A549 (cell line): Measurements from ENCODE around the gene SIRT3. TPM values are rescaled to one million over a fixed set of nuclear protein-coding genes. Genes with fewer than 3 reads are reported as not detected.

ENCODE experiments used
- ATAC-seq, 2 experiments: fragments of 200-7000 bp in 1 of 2; fragments of >200 bp in 1 of 2; cut with Nextera tagmentation in 1 of 2; cut with Tn5 transposase in 1 of 2; 3 replicates each; pipeline versions ENCODE4 v1.8.0 to v1.9.1; 2018 to 2020; ENCODE audit warnings: mild to moderate bottlenecking in 1 of 2, moderate library complexity in 1 of 2
- CTCF ChIA-PET: fragments of 300-600 bp; sonication (Branson Sonifier 250); formaldehyde crosslinking; extraction: SDS; loops from one replicate; lab custom pipeline; 2021; ENCODE audit warnings: antibody characterized with exemption, inconsistent platforms; lab: Yijun Ruan, JAX
- POLR2A ChIA-PET: fragments of 350-600 bp; formaldehyde crosslinking; extraction: SDS; loops from one replicate; lab custom pipeline; 2021; ENCODE audit warnings: antibody characterized with exemption, inconsistent platforms; lab: Yijun Ruan, JAX
- DNase-seq, 2 experiments: peaks; one replicate each; pipeline versions ENCODE4 v3.0.0 to v3.0.0-alpha.2; 2011 to 2016; ENCODE audit warnings: low read depth in 1 of 2, low spot score in 1 of 2
- FAIRE-seq: peaks from 2 replicates; lab custom pipeline; 2011; peaks lifted over from hg19 to GRCh38; lab: Jason Lieb, UNC
- H3K27ac ChIP-seq, 2 experiments: fragments of >200 bp; sonication (Bioruptor Twin); formaldehyde crosslinking; 3 replicates each; pipeline ENCODE4 v1.5.1; 2016 to 2017
- H3K4me1 ChIP-seq: fragments of >200 bp; sonication (Bioruptor Twin); formaldehyde crosslinking; 3 replicates; pipeline ENCODE4 v1.6.1; 2016
- H3K4me2 ChIP-seq: fragments of >200 bp; sonication (Bioruptor Twin); formaldehyde crosslinking; 3 replicates; pipeline ENCODE4 v1.6.1; 2016
- H3K4me3 ChIP-seq: fragments of >200 bp; sonication (Bioruptor Twin); formaldehyde crosslinking; 3 replicates; pipeline ENCODE4 v1.5.1; 2016
- H3K9me3 ChIP-seq: fragments of >200 bp; sonication (Bioruptor Twin); formaldehyde crosslinking; 3 replicates; pipeline ENCODE4 v1.6.1; 2016
- CHD4 ChIP-seq: fragments of 200-600 bp; sonication (generic); IDR thresholded peaks from 2 replicates; pipeline ENCODE4 v1.6.1; 2016; ENCODE audit warnings: antibody characterized with exemption, mild to moderate bottlenecking, borderline replicate concordance
- ESRRA ChIP-seq: fragments of 150-350 bp; IDR thresholded peaks from 2 replicates; pipeline ENCODE4 v1.6.1; 2014; ENCODE audit warnings: mild to moderate bottlenecking, low read length, borderline replicate concordance
- MYC ChIP-seq: IDR thresholded peaks from 2 replicates; pipeline ENCODE4 v1.6.1; 2012; ENCODE audit warnings: mild to moderate bottlenecking, inconsistent platforms, low read length, improper control_type of control experiment, borderline replicate concordance
- NPAS2 ChIP-seq: fragments of 250-450 bp; sonication (Bioruptor Pico); IDR thresholded peaks from 2 replicates; pipeline ENCODE4 v1.8.0; 2022; ENCODE audit warnings: mild to moderate bottlenecking, moderate library complexity, borderline replicate concordance
- PHF8 ChIP-seq: fragments of 200-600 bp; sonication (generic); IDR thresholded peaks from 2 replicates; pipeline ENCODE4 v1.6.1; 2016; ENCODE audit warnings: low read depth, mild to moderate bottlenecking, antibody characterized with exemption, moderate library complexity, borderline replicate concordance
- RARB ChIP-seq: fragments of 250-450 bp; sonication (Bioruptor Pico); IDR thresholded peaks from 2 replicates; pipeline ENCODE4 v1.8.0; 2021; ENCODE audit warnings: mild to moderate bottlenecking, moderate library complexity
- RCOR1 ChIP-seq: fragments of 150-350 bp; IDR thresholded peaks from 2 replicates; pipeline ENCODE4 v1.6.1; 2014; ENCODE audit warnings: antibody characterized with exemption, low read length, low read depth
- RNF2 ChIP-seq: fragments of 200-600 bp; sonication (generic); IDR thresholded peaks from 2 replicates; pipeline ENCODE4 v1.6.1; 2016; ENCODE audit warnings: low read depth, mild to moderate bottlenecking, antibody characterized with exemption, moderate library complexity, borderline replicate concordance
- SREBF2 ChIP-seq: fragments of 450-650 bp; IDR thresholded peaks from 2 replicates; pipeline ENCODE4 v1.6.1; 2014; ENCODE audit warnings: mild to moderate bottlenecking, moderate library complexity
- WGBS: methylation state at CpG from one replicate; pipeline ENCODE4 v1.1.6; 2017; ENCODE audit errors: missing lambda C conversion rate; 5-methylcytosine and 5-hydroxymethylcytosine counted together
- polyA plus RNA-seq, 4 experiments: library from polyadenylated mRNA; depleted of rRNA in 3 of 4; stranded (reverse); fragments of >200 nt; fragmentation: RNase III in 1 of 4; extraction: RNeasy Plus Mini Kit Qiagen cat#74134 plus additional on column Dnase treatment in 1 of 4; gene quantifications; 2 replicates in 3 of 4; 3 replicates in 1 of 4; pipeline ENCODE4 v1.2.3, GENCODE V29; 2011 to 2017
- TF ChIP-seq, protein P1 (sequence below): fragments of 250-450 bp; sonication (Bioruptor Pico); IDR thresholded peaks from 2 replicates; pipeline ENCODE4 v1.5.0; 2020; ENCODE audit warnings: low read depth, mild to moderate bottlenecking, moderate library complexity
- TF ChIP-seq, protein P2 (sequence below): IDR thresholded peaks from 2 replicates; pipeline ENCODE4 v1.6.1; 2012
- TF ChIP-seq, protein P3 (sequence below): fragments of >200 bp; sonication (Bioruptor Twin); formaldehyde crosslinking; IDR thresholded peaks from 3 replicates; pipeline ENCODE4 v1.5.1; 2016
- TF ChIP-seq, protein P4 (sequence below): fragments of >200 bp; sonication (Bioruptor Twin); formaldehyde crosslinking; IDR thresholded peaks from 3 replicates; pipeline ENCODE4 v1.6.1; 2016

SIRT3 gene
- polyA plus RNA-seq, 2 of the 4 experiments (the other 2 are of a cell fraction): 20.3 to 22.3 TPM

DNA sequence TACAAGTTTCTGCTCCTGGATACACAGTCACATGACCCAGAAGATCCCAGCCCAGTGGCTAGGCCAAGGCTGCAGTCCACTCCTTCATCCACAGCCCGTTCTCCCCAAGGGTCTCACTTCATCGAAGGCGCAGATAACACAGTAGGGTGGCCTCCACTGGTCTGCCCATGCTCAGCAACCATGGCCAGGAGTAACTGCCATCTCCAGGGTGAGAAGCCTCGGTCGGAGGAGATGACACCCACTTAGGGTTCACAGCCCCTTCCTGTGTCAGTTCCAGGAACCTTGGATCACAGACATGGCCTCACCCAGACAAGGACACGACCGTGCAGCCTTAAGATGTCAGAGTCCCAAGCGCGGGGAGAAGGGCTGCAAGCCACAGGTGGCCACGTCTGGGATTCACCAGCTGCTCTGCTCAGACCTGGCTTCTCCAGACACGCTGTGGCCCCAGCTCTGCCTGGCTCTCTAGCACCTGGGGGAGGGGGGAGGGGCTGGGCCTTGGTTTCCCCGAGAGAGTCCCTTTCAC lies 31.5 kb downstream of the SIRT3 start:
- no peak overlapping the region for H3K4me3 ChIP-seq
- 92% methylated on average over 10 of the region's 12 CpGs for WGBS
- peaks cover 14% of the 10 kb centered on the region for H3K4me1 ChIP-seq
- no peak for TF ChIP-seq CHD4
- TF ChIP-seq RNF2: no peak
- no peak for TF ChIP-seq MYC
- TF ChIP-seq PHF8: no peak
- TF ChIP-seq, protein P1, sequence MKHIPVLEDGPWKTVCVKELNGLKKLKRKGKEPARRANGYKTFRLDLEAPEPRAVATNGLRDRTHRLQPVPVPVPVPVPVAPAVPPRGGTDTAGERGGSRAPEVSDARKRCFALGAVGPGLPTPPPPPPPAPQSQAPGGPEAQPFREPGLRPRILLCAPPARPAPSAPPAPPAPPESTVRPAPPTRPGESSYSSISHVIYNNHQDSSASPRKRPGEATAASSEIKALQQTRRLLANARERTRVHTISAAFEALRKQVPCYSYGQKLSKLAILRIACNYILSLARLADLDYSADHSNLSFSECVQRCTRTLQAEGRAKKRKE (CRISPR knock-in tag): no peak
- no peak for TF ChIP-seq ESRRA
- TF ChIP-seq NPAS2: no peak
- TF ChIP-seq RCOR1: no peak
- TF ChIP-seq, protein P2, sequence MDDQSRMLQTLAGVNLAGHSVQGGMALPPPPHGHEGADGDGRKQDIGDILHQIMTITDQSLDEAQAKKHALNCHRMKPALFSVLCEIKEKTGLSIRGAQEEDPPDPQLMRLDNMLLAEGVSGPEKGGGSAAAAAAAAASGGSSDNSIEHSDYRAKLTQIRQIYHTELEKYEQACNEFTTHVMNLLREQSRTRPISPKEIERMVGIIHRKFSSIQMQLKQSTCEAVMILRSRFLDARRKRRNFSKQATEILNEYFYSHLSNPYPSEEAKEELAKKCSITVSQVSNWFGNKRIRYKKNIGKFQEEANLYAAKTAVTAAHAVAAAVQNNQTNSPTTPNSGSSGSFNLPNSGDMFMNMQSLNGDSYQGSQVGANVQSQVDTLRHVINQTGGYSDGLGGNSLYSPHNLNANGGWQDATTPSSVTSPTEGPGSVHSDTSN: no peak
- TF ChIP-seq, all 56 proteins: peak for 0
- ATAC-seq (no peak), DNase-seq (no peak), FAIRE-seq (no peak)
- ChIA-PET CTCF (interaction anchor here (0.7 to 0.9 kb wide), 2 partner anchors 244 to 289 kb away, joined by 4 read pairs; no protein-coding TSS in a partner anchor), POLR2A (no interaction called here)
- Histone ChIP-seq H3K27ac (no peak overlapping the region), H3K9me3 (no peaks in the 10 kb centered on the region), H3K4me2 (no peak overlapping the region)

DNA sequence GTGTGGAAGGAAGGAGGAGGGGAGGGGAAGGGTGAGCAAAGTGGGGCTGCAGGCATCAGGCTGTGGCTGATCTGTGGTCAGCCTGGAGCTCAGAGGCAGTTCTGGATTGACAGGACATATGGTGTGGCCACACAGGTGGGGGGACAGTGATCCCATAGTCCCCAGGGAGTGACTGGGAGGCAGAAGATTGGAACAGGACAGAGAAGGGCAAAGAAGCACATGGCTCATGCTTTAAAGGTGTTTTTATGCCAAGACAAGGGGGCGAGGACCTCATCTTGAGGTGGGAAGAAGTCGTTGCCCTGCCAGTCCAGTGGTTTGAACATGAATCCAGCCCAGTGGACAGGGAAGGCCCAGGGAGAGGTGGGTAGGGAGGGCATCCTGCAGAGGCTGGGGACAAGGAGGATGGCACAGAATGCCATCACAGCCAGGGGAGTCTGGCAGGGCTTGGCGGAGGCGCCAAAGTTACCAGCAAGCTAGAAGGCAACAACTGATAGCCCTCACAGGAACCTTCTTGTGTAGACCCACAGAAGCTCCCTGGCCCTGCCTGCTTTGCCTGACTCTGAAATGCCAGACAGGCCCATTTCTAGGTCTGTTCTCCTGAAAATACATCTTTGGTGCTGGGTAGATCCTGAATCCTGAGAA lies 32.1 kb downstream of the SIRT3 start:
- CTCF ChIA-PET: interaction anchor here (1.4 kb wide), 1 partner anchor 25 kb away, joined by 3 read pairs; no protein-coding TSS in a partner anchor
- FAIRE-seq: no peak

More for the DNA sequence above, 32.1 kb downstream of the SIRT3 start:
- no peak overlapping the region for H3K4me2 ChIP-seq
- no peak for ATAC-seq
- H3K4me3 ChIP-seq: no peak overlapping the region
- DNase-seq: no peak
- H3K27ac ChIP-seq: no peak overlapping the region
- 99% methylated on average over 4 of the region's 4 CpGs for WGBS
- H3K4me1 ChIP-seq: peaks cover 10% of the 10 kb centered on the region; the same call in 1 of the 3 replicates
- POLR2A ChIA-PET: no interaction called here
- H3K9me3 ChIP-seq: no peaks in the 10 kb centered on the region
- TF ChIP-seq, protein P3, sequence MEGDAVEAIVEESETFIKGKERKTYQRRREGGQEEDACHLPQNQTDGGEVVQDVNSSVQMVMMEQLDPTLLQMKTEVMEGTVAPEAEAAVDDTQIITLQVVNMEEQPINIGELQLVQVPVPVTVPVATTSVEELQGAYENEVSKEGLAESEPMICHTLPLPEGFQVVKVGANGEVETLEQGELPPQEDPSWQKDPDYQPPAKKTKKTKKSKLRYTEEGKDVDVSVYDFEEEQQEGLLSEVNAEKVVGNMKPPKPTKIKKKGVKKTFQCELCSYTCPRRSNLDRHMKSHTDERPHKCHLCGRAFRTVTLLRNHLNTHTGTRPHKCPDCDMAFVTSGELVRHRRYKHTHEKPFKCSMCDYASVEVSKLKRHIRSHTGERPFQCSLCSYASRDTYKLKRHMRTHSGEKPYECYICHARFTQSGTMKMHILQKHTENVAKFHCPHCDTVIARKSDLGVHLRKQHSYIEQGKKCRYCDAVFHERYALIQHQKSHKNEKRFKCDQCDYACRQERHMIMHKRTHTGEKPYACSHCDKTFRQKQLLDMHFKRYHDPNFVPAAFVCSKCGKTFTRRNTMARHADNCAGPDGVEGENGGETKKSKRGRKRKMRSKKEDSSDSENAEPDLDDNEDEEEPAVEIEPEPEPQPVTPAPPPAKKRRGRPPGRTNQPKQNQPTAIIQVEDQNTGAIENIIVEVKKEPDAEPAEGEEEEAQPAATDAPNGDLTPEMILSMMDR: no peak
- TF ChIP-seq, protein P4, sequence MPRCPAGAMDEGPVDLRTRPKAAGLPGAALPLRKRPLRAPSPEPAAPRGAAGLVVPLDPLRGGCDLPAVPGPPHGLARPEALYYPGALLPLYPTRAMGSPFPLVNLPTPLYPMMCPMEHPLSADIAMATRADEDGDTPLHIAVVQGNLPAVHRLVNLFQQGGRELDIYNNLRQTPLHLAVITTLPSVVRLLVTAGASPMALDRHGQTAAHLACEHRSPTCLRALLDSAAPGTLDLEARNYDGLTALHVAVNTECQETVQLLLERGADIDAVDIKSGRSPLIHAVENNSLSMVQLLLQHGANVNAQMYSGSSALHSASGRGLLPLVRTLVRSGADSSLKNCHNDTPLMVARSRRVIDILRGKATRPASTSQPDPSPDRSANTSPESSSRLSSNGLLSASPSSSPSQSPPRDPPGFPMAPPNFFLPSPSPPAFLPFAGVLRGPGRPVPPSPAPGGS: no peak
- TF ChIP-seq SREBF2 (no peak), RARB (no peak)
